Common myeloid progenitor, CD34-positive (primary cell): ENCODE measurements around the gene ARHGEF10L.

Experiments used
- CTCF ChIA-PET: fragments of 350-600 bp; sonication (Branson Sonifier 250); formaldehyde crosslinking; loops from one replicate; lab custom pipeline; 2021; ENCODE audit warnings: antibody characterized with exemption; lab: Charles Lee
- POLR2A ChIA-PET: fragments of 350-600 bp; sonication (Branson Sonifier 250); formaldehyde crosslinking; loops from one replicate; lab custom pipeline; 2021; ENCODE audit warnings: antibody characterized with exemption; lab: Charles Lee
- DNase-seq, 3 donors: peaks; one replicate each; pipeline versions ENCODE4 v3.0.0 to v3.0.0-alpha.2; 2013
- H3K27ac ChIP-seq, 2 experiments: 1 replicate in 1 of 2; 2 replicates in 1 of 2; pipeline ENCODE4 v1.7.0; 2013; ENCODE audit warnings: inconsistent platforms in 2 of 2, low read length in 2 of 2, mild to moderate bottlenecking in 2 of 2, low read depth in 1 of 2, moderate library complexity in 1 of 2; ENCODE audit not compliant: severe bottlenecking in 2 of 2, insufficient read depth in 1 of 2, poor library complexity in 1 of 2
- H3K27me3 ChIP-seq, 5 experiments: replicated peaks in 2 of 5; 1 replicate in 3 of 5; 2 replicates in 2 of 5; pipeline versions ENCODE4 v1.6.1 to v1.7.0; 2013; ENCODE audit warnings: low read length in 4 of 5, mild to moderate bottlenecking in 2 of 5, moderate library complexity in 2 of 5, inconsistent platforms in 1 of 5; ENCODE audit not compliant: insufficient read depth in 5 of 5, control insufficient read depth in 4 of 5
- H3K36me3 ChIP-seq, 4 experiments: 1 replicate in 2 of 4; 2 replicates in 2 of 4; pipeline versions ENCODE4 v1.6.1 to v1.7.0; 2013; ENCODE audit warnings: low read length in 3 of 4, control low read depth in 1 of 4, mild to moderate bottlenecking in 1 of 4; ENCODE audit not compliant: control insufficient read depth in 4 of 4, insufficient read depth in 4 of 4
- H3K4me1 ChIP-seq, 4 experiments: 1 replicate in 3 of 4; 2 replicates in 1 of 4; pipeline versions ENCODE4 v1.6.1 to v1.7.1; 2013; ENCODE audit warnings: low read length in 3 of 4, mild to moderate bottlenecking in 3 of 4, control low read depth in 1 of 4, inconsistent platforms in 1 of 4, moderate library complexity in 1 of 4; ENCODE audit not compliant: control insufficient read depth in 4 of 4, insufficient read depth in 4 of 4; ENCODE audit errors: control extremely low read depth in 1 of 4
- H3K4me3 ChIP-seq, 7 experiments: 1 replicate in 4 of 7; 2 replicates in 3 of 7; pipeline versions ENCODE4 v1.5.1 to v1.7.0; 2013; ENCODE audit warnings: mild to moderate bottlenecking in 7 of 7, low read length in 6 of 7, moderate library complexity in 6 of 7, inconsistent platforms in 2 of 7, low read depth in 2 of 7, control low read depth in 1 of 7; ENCODE audit not compliant: insufficient read depth in 4 of 7, control insufficient read depth in 1 of 7; ENCODE audit errors: extremely low read depth in 1 of 7
- H3K9me3 ChIP-seq, 5 experiments: 1 replicate in 4 of 5; 2 replicates in 1 of 5; pipeline versions ENCODE4 v1.6.1 to v1.7.1; 2013; ENCODE audit warnings: low read length in 4 of 5, mild to moderate bottlenecking in 2 of 5, inconsistent platforms in 1 of 5, low read depth in 1 of 5, moderate library complexity in 1 of 5; ENCODE audit not compliant: control insufficient read depth in 4 of 5, insufficient read depth in 2 of 5; ENCODE audit errors: control extremely low read depth in 1 of 5
- WGBS: methylation state at CpG from one replicate; pipeline ENCODE4 v1.1.5; 2013; ENCODE audit not compliant: insufficient coverage; 5-methylcytosine and 5-hydroxymethylcytosine counted together

Gene ARHGEF10L

GRCh38 chr1:17618558-17619247, 79.2 kb downstream of the ARHGEF10L start:
- no peak overlapping the region for H3K4me3 ChIP-seq

DNA sequence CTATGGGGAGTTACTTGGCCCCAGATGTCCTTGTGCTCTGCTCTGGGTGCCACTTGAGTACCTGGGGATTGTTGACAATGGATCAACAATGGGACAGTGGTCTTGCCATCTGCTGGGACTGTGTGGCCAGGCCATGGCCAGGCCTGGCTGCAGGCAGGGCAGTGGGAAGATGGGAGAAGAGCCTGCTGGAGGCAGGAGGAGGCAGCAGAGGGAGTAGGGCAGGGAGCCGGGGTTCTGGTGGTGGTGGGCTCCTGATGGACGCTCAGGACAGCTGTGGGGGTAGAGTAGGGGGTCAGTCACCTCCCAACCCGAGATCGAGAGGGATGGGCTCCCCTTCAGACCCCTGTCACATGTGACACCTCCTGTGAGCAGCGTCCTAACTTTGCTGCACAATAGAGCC, 81.0 kb downstream of the ARHGEF10L start:
- Histone ChIP-seq H3K4me3 (no peak overlapping the region), H3K27ac (no peak overlapping the region), H3K27me3 (peaks cover 0 to 12% (median 2%) of the 10 kb centered on the region in 5 experiments), H3K9me3 (no peaks in the 10 kb centered on the region), H3K4me1 (no peaks in the 10 kb centered on the region), H3K36me3 (no peaks in the 10 kb centered on the region)
- 93% methylated on average over 3 of the region's 5 CpGs for WGBS
- DNase-seq = no peak
- CTCF ChIA-PET = no interaction called here
- POLR2A ChIA-PET = interaction anchor here (0.5 kb wide), 1 partner anchor 242 kb away, joined by 3 read pairs; no protein-coding TSS in a partner anchor

More at GRCh38 chr1:17618558-17619247, 79.2 kb downstream of the ARHGEF10L start:
- H3K36me3 ChIP-seq = no peaks in the 10 kb centered on the region
- POLR2A ChIA-PET = no interaction called here
- no peaks in the 10 kb centered on the region for H3K9me3 ChIP-seq
- no peak overlapping the region for H3K27ac ChIP-seq
- no peak for DNase-seq
- CTCF ChIA-PET = interaction anchor here (0.8 kb wide), 1 partner anchor 12 kb away, joined by 3 read pairs; no protein-coding TSS in a partner anchor
- 78% methylated on average over 17 of the region's 19 CpGs for WGBS
- H3K27me3 ChIP-seq = peaks cover 0 to 16% (median 3%) of the 10 kb centered on the region in 5 experiments
- H3K4me1 ChIP-seq = no peaks in the 10 kb centered on the region

DNA sequence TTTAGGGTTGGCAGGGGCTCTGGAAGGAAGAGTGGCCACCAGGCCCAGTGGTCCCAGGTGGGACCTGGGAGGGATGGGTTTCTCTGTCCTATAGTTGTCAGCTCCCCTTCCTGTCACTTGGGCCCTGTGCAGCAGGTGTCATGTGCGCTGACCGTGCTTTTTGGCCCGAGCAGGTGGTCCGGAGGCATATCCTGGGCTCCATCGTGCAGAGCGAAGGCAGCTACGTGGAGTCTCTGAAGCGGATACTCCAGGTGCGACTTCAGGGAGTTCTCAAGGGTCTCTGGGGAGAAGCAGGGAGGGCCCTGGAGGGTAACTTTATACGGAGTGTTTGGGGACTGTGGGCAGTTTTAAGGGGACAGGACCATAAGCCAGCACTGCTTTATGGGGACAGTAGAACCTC, 82.2 kb downstream of the ARHGEF10L start:
- Histone ChIP-seq H3K4me3 (no peak overlapping the region), H3K36me3 (no peaks in the 10 kb centered on the region), H3K27ac (no peak overlapping the region), H3K9me3 (no peaks in the 10 kb centered on the region), H3K27me3 (peaks cover 0 to 12% (median 2%) of the 10 kb centered on the region in 5 experiments), H3K4me1 (no peaks in the 10 kb centered on the region)
- WGBS = 93% methylated on average over 10 of the region's 10 CpGs
- ChIA-PET CTCF (no interaction called here), POLR2A (no interaction called here)
- no peak for DNase-seq

DNA sequence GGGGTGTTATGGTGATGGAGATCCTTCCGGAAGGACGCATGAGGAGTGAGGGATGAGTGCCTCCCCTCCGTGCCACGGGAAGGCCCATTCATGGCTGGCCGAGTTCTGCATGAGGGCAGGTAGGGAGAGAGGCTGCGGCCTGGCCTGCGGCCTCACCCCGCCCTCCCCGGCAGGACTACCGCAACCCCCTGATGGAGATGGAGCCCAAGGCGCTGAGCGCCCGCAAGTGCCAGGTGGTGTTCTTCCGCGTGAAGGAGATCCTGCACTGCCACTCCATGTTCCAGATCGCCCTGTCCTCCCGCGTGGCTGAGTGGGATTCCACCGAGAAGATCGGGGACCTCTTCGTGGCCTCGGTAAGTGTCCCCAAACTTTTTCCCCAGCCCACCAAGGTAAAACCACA, 83.3 kb downstream of the ARHGEF10L start:
- 96% methylated on average over 22 of the region's 22 CpGs for WGBS
- no peak overlapping the region for H3K4me3 ChIP-seq
- DNase-seq = no peak
- ChIA-PET CTCF (interaction anchor here (1.1 kb wide), 1 partner anchor 34 kb away, joined by 3 read pairs; no protein-coding TSS in a partner anchor), POLR2A (no interaction called here)
- no peaks in the 10 kb centered on the region for H3K36me3 ChIP-seq
- H3K27me3 ChIP-seq = peaks cover 0 to 9% (median 2%) of the 10 kb centered on the region in 5 experiments
- no peak overlapping the region for H3K27ac ChIP-seq
- H3K9me3 ChIP-seq = no peaks in the 10 kb centered on the region
- H3K4me1 ChIP-seq = no peaks in the 10 kb centered on the region

DNA sequence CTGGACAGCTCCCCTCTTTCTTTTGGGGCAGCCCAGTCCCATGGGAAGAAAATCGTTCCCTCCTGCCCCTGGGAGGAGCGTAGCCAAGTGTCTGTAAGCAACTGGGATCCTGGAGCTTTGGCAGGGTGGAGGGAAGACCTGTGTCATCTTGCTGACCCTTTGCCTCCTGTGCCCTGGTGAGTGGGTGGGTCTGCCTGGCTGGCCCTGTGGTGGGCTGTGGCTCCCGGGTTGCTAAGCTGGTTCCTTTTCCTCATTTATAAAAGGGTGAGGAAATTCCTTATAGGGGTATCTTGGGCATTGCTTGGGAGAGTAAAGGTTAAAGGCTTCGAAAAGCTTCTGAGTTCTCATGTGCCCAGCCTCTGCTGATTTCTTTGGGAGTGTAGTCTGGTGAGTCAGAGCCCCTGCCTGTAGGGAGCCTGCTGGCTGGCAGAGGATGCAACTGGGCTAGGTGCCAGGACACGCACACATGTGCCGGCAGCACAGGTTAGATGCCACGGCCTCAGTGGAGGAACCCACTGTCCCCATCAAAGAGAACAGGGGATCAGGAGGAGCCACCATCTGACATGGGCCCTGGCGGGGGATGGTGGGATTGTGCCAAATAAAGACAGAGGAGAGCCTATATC, 85.2 kb downstream of the ARHGEF10L start:
- no peaks in the 10 kb centered on the region for H3K4me1 ChIP-seq
- peaks cover 0 to 2% (median 0%) of the 10 kb centered on the region in 5 experiments for H3K27me3 ChIP-seq
- H3K9me3 ChIP-seq = no peaks in the 10 kb centered on the region
- DNase-seq = no peak
- WGBS = 88% methylated on average over 6 of the region's 8 CpGs
- H3K4me3 ChIP-seq = no peak overlapping the region
- no peak overlapping the region for H3K27ac ChIP-seq
- ChIA-PET POLR2A (no interaction called here), CTCF (no interaction called here)
- H3K36me3 ChIP-seq = no peaks in the 10 kb centered on the region

DNA sequence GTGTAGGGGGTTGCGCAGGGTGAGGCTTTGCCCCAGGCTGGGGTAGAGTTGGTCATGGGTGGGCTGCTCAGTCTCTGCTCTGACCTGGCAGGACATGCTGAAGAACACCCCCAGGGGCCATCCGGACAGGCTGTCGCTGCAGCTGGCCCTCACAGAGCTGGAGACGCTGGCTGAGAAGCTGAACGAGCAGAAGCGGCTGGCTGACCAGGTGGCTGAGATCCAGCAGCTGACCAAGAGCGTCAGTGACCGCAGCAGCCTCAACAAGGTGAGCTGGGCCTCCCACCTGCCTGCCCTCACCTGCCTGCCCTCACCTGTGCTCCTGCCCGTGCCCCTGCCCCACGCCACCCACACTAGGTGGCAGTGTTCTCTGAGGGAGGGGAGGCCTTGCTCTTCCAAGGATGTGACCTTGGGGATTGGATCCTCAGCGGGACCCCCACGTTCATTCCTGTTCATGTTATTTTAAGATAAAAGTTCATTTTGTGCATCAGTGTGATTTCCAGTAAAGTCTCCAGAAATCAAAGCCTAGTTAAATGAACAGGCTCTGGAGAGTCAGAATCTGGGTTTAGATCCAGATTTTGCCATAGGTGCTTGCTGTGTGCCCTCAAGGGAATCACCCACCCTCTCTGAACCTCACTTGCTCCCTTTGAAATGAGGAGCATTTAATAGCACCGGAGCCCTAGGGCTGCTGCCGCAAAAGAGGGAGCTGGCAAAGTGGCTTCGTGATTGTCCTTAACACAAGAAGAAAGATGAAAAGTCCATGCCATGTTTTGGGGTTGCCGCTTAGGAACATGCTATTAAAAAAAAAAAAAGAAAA, 87.9 kb downstream of the ARHGEF10L start:
- POLR2A ChIA-PET = no interaction called here
- H3K27ac ChIP-seq = no peak overlapping the region
- peaks cover 0 to 5% (median 0%) of the 10 kb centered on the region in 5 experiments for H3K27me3 ChIP-seq
- WGBS = 96% methylated on average over 10 of the region's 16 CpGs
- no peaks in the 10 kb centered on the region for H3K4me1 ChIP-seq
- CTCF ChIA-PET = no interaction called here
- DNase-seq = no peak
- H3K36me3 ChIP-seq = no peaks in the 10 kb centered on the region
- H3K9me3 ChIP-seq = no peaks in the 10 kb centered on the region
- no peak overlapping the region for H3K4me3 ChIP-seq
